NOMO-1 treated with DMSO at 0.1 percent for 48 hours (cell line): Measurements from ENCODE around the gene CDC42BPA.
"Not testable (repeated sequence)": the region's sequence is repeated elsewhere in the genome, so short reads cannot be mapped to it uniquely, and the experiment has no call there.

Source experiments
- DNase-seq: peaks from one replicate; lab custom pipeline; 2025; ENCODE audit not compliant: unreplicated experiment; lab: John Stamatoyannopoulos, UW

Gene CDC42BPA

DNA sequence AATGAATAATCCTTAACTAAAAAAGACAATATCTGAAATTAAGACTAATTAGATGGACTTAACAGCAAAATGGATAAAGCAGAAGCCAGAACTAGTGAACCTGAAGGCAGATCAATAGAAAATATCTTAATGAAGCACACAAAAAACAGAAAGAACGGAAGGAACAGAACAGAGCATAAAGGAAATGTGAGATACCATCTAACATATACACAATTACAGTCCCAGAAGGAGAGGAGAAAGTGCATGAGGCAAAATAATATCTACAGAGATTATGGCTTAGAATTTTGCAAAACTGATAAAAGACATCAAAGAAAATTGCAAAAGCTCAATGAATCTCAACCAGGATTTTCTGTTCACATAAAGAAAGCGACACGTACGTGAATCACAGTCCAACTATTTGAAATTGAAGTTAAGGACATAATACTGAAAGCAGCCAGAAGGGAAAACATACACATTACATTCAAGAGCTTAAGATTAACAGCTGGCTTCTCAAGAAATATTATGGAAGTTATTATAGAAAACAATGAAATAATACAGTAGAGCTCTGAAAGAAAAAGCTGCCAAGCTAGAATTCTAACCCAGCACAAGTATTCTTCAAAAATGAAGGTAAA is 182.0 kb downstream of the CDC42BPA start:
- DNase-seq, result no peak

DNA sequence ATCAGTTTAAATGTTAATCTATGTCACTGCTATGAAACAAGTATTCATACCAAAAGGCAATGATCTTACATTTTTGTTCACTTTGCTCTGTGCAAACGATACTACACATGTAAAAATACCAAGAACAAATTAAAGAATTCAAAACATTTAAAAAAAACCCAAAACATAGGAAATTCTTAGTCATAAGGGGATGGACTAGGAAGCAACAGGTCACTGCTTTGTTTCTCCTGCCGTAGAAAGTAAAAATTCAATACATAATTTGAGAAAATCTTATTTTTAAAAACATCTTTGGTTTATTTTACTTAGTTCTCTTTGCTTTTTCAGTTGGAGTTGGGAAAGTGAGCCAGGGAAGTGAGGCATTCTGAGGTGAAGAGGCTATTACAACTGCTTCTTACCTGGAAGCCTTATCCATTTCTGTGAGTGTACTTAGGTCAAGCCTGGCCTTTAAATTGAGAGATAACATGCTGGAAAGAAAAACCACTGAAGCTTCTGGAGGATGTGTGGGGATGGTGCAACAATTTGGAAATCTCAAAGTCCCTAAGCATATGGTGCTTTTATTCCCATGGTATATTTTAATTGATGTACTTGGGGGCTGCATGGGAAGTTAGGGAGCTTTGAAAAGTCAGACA is 183.5 kb downstream of the CDC42BPA start:
- no peak for DNase-seq

- not testable (repeated sequence) for DNase-seq
Measured at GRCh38 chr1:227132695-227133094, 185.6 kb downstream of the CDC42BPA start.

GRCh38 chr1:227131193-227131592 is 187.1 kb downstream of the CDC42BPA start:
- DNase-seq, result no peak

DNA sequence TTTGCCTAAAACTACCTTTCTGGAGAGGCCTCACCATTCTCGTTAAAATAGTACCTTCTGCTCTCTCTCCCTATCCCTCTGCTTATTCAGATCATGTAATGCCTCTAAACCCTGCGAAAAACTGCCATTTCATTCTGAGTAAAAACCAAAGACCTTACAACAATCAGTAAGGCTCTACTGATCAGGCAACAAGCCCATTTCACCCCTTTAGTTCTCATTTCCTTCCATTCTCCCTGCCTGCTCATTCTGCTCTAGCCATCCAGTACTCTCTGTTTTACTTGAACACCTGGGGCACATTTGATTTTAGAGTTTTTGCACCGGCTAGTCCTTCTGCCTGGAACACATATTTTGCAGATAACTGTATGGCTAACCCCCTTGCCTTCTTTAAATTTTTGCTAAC is 190.4 kb downstream of the CDC42BPA start:
- DNase-seq, result no peak

DNA sequence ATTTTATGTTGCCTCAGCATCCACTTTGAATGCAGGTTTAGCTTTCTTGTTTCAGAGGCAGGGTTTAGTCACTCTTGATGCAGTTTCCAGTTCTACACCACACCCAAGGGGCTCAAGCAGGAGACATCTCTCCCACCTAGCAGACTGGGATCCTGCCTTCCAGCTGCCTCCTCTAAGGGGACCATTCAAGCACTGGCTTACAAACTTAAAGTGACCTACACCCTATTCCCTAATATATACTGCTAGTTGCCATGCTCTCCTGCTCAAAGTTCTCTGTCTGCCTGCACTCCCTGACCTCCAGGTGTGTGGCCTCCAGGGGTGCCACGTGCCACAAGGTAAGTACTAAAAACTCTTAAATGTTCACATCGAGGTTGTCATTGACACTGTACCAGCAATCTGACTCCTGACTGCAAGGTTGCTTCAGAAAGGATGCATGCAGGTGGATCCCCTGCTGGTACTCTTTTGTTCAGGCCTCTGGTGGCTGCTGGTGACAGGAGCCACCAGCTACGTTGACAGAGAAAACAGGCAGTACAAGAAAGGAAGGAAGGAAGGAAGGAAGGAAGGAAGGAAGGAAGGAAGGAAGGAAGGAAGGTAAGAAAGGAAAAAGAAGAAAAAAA is 192.3 kb downstream of the CDC42BPA start:
- no peak for DNase-seq

- DNase-seq, result no peak
Measured at GRCh38 chr1:227124473-227124872, 193.8 kb downstream of the CDC42BPA start.

GRCh38 chr1:227120826-227121225 is 197.5 kb downstream of the CDC42BPA start:
- DNase-seq, result no peak

- no peak for DNase-seq
Measured at GRCh38 chr1:227112538-227112937, 205.8 kb downstream of the CDC42BPA start.

- no peak for DNase-seq
Measured at GRCh38 chr1:227111782-227112181, 206.5 kb downstream of the CDC42BPA start.

GRCh38 chr1:227105291-227105690 is 213.0 kb downstream of the CDC42BPA start:
- not testable (repeated sequence) for DNase-seq

DNA sequence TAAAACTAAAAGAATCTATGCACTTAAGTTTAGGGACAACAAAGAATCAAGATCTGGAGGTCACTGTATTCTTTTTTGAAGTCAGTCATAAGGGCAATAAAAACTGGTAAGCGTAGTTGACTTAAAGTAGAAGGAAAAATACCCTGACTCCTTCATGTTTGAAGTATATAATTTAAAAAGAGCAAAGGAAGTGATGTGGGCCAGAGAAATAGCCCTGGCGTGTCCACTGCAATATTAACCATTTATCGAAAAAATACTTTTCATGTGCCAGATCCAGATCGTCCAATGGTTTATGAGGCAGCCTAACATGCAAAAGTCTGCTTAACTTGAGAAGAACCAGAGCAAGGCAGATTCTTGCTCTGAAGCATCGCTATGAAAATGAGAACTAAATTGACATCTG is 216.2 kb downstream of the CDC42BPA start:
- DNase-seq, result no peak

GRCh38 chr1:227094249-227094966 is 223.9 kb downstream of the CDC42BPA start:
- no peak for DNase-seq

DNA sequence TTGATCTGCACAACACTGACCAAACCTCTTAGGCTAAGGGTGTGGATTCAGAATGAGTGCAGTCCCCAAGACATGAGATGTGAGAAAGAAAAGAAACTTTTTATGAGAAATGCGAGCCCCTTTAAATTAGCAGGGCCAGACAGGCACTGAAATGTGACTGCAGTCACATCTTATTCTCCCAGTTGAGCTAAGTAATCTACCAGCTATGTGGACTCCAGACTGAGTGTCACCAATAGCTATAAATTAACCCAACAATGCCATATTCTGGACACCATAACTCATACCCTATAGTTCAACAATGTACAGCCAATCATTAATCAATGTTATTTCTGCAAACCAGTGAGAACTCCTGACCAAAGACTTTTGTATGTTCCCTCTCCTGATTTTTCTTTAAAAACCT is 225.0 kb downstream of the CDC42BPA start:
- no peak for DNase-seq

- DNase-seq, result no peak
Measured at GRCh38 chr1:227092069-227092468, 226.2 kb downstream of the CDC42BPA start.

DNA sequence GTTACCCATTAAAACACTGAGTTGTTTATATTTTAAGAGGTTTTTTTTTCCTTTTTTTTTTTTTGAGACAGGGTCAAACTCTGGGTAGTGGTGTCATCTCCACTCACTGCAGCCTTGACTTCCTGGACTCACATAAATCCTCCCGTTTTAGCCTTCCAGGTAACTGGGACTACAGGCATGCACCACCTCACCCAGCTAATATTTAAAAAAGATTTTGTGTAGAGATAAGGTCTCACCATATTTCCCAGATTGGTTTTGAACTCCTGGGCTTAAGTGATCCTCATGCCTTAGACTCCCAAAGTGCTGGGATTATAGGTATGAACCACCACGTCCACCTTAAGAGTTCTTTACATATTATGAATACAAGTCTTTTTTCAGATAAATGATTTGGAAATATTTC is 231.7 kb downstream of the CDC42BPA start:
- no peak for DNase-seq

DNA sequence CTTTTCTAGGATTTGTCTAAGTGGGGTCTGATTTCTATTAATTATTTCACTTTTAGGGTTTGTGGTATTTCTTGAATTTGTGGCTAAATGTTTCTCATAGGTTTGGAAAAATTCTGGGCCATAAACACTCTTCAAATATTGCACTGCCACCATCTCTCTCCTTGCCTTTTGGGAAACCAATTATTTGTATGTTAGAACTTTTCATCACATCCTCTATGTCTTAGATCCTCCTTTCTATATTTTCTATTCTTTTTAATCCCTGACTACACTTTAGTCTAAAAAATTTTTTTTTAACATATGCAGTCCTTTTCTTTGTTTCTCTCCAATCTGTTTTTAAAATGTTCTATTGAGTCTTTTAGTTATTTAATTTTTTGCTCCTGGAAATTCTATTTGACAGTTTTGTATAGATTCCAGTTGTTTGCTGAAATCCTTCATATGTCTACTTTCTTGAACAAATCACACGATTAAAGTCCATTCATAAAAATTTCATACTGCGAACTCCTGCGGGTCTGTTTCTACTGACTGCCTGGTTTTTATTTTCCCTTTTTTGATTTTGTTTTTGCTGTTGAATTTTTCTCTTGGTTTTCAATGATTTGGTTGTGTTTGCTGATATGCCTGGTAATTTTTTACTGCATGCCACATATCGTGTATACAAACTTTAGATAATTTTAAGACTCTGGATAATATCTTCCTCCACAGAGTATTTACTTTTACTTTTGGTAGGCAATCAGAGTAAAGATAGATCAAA is 235.1 kb downstream of the CDC42BPA start:
- no peak for DNase-seq

- no peak for DNase-seq
Measured at GRCh38 chr1:227077783-227078182, 240.5 kb downstream of the CDC42BPA start.

- no peak for DNase-seq
Measured at GRCh38 chr1:227073786-227074185, 244.5 kb downstream of the CDC42BPA start.

DNA sequence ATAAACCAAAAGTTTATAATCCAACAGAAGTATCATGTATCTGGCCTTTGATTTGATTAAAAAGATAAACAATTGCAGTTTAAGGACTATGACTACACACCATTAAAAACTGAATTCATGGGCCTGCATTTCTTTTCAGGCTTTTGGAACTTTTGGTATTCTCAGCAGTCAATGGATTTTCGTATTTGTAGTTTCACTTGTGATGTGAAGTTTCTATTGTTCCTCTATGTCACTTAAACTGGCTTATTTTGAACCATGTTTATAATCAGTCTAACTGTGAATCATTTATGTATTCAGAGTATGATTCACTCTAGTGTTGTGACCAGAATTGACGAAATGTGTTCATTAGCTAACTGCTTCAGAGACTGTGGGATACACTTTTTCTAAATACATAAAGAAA is 245.3 kb downstream of the CDC42BPA start:
- DNase-seq, result no peak

- DNase-seq, result no peak
Measured at GRCh38 chr1:227071895-227072587, 246.3 kb downstream of the CDC42BPA start.
